Activated T-cell treated with anti-CD3 and anti-CD28 coated beads, Interleukin-2, amount 50 U/mL, for 1 hour (primary cell): ENCODE data around the gene KCNN3.

ENCODE experiments used
- DNase-seq: peaks from one replicate; pipeline ENCODE4 v3.0.0-alpha.2; 2020

KCNN3 gene

GRCh38 chr1:154791292-154792166 lies 78.6 kb downstream of the KCNN3 start:
- DNase-seq: peak; percentile 79

- DNase-seq: no peak
Observed at GRCh38 chr1:154788886-154789285, 81.2 kb downstream of the KCNN3 start.

- DNase-seq: no peak
Observed at GRCh38 chr1:154788110-154788870, 81.8 kb downstream of the KCNN3 start.

- DNase-seq: no peak
Observed at GRCh38 chr1:154786804-154787570, 83.1 kb downstream of the KCNN3 start.

DNA sequence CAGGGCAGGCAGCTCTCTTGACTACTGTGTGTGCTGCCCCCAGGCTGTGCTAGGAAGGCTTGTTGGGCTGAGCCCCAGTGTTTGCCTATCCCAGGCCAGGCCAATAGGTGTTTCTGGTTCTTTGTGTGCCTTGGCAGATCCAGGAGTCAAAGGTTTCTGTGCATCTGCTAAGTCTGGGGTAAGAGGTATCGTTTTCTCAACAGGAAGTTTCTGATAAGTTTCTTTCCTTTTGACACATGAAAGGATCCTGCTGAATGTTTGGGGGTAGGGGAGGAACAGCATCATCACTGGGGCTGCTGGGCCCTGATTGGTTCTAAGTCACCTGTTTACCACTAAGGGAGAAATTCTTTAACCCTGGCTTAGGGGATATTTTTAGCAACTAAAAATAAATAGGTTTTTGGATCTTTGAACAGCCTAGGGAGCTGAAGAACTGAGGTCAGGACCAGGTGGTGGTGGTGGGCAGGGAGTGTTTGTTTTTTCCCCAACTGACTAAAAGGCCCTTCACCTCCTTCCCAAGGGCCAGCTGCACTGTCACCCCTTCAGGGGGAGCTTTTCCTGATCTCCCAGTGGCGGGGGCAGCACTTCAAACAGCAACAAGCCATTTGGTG lies 85.1 kb downstream of the KCNN3 start:
- peak; percentile 48 for DNase-seq

DNA sequence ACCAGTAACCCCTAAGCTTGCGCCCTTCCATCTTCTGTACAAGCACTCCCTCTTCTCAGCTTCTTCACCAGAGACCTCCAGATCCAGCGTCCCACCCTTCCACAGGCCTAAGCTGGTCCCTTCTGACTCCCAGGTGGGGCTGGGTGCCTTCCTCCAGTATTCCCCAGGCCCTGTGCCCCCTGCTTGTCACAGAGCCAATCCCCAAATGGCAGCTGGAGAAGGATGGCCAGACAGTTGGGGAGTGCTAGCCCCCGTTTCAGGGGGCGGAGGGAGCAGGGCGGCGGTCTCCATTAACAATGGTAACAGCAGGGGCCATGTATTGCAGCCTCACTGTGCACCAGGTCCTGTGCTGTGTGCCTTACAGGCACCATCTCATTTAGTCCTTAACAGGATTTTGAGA lies 85.7 kb downstream of the KCNN3 start:
- no peak for DNase-seq

GRCh38 chr1:154783976-154784375 lies 86.1 kb downstream of the KCNN3 start:
- no peak for DNase-seq

- DNase-seq: no peak
Observed at GRCh38 chr1:154780541-154780940, 89.5 kb downstream of the KCNN3 start.

DNA sequence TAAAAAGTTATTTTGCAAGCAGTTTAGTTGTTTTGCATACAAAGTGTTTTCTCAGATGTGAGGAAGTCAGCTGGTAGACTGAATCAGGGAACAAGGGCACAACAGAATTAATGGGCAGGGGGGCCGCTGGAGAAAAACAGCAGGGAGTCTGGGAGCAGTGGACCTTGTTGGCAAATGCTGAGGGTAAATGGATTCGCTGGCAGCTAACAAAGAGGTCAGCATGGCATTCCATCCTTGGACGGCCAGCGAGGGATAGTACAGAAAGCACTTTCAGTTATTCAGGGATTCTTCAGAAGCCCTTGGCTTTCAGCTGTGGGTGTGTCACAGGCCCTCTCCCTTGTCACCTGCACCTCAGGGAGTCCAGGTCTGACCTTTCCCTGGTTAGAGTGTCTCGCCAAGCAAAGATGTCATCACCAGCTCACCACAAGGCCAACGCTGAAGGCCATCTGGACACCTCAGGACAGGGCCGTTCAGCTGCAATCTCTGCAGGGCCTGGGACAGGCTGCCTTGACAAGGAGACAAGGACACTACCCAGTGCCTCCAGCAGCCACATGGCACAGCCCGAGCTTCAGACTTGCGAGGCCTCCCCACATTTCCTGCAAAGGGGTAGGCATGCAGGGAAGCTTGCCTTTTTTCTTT lies 90.4 kb downstream of the KCNN3 start:
- DNase-seq: no peak

DNA sequence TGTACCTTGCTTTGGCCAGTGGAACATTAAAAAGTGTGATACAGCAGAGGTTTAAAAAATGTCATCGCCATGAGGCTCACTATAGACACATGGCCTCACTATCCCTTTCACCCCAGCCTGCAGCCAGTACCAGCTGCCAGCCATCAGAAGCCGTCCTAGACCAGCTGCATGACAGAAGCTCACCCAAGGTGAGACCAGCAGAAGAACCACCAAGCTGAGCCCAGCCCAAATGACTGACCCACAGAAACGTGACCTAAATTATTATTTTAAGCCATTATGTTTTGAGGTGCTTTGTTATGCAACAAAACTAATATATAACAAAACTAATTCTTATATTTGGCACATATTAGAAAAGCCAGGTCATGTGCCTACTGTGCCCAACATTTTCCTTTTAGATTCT lies 91.1 kb downstream of the KCNN3 start:
- no peak for DNase-seq

DNA sequence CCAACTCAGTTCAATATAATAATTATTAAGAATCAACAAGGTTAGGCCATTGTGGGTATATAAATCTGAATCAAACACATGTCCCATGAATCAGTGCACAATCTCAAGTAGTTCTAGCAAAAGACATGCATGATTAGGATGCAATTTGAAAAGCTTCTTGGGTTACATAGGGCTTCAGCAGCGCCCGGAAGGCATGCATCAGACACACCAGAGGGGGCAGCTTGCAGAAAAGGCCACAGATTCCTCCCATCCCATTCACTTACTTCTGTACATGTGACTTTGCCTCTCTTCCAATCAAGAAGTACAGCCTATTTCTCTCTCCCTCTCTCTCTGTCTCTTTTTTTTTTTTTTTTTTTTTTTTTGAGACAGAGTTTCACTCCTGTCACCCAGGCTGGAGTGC lies 91.8 kb downstream of the KCNN3 start:
- no peak for DNase-seq

DNA sequence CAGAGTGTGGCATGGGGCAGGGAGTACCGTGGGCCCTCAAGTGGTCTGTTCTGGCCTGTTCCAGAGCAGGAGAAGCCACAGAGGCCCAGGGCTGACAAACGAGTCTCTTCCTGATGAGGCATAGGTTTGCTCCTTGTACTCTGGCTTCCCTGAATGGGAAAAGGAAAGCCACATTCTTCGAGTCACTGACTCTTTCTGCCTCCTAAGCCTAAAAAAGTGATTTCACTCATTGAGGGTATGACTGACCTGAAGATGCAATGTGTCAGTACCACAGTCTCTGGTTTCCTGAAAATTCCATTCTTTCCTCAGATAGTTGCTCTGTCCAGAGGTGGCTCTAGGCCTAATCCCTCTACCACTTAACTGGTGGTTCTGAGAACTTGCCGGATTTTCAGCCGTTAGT lies 92.3 kb downstream of the KCNN3 start:
- no peak for DNase-seq

GRCh38 chr1:154777154-154777553 lies 92.9 kb downstream of the KCNN3 start:
- no peak for DNase-seq

DNA sequence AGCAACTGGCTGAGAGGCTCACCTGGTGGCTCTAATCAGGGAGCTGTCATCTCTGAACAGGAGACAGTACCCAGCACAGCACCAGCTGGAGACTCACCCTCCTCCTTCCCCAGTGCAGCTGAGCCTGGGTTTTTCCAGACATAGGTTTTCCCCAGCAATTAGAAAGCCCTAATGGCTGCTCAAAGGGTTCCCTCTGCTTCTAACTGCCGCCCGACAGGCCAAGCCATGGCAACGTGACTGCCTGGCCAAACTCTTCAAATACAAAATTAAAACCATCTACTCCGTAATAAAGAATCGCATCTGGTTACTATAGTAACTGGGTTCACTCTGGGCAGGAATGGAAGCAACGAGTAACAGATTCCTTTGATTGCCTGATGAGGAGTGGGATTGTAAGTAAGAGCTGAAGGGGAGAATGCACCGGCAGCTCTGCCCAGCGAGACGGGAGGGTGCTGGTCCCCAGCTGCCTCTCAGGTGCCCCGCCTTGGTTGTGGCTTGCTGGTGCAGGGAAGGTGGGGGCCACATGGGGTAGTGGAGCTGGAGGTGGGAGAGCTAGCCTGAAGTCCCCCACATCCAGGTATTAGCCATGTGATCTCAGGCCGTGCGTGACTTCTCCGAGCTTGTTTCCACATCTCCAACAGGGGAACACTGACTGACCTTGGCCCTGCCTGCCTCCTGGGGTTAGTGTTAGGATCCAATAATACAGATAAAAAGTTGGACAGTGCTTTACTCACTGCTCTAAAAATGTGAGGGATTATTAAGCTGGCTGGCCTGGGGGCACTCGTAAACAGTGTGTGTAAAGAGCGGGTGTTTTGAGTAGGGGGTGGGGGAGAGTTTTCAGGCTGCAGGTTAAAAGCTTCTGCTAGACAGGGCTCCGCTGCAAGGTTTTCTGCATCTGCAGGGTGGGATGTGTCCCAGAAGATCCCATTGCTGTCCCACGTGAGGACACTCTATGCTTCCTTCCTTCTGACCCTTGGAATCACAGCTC lies 94.2 kb downstream of the KCNN3 start:
- DNase-seq: no peak

DNA sequence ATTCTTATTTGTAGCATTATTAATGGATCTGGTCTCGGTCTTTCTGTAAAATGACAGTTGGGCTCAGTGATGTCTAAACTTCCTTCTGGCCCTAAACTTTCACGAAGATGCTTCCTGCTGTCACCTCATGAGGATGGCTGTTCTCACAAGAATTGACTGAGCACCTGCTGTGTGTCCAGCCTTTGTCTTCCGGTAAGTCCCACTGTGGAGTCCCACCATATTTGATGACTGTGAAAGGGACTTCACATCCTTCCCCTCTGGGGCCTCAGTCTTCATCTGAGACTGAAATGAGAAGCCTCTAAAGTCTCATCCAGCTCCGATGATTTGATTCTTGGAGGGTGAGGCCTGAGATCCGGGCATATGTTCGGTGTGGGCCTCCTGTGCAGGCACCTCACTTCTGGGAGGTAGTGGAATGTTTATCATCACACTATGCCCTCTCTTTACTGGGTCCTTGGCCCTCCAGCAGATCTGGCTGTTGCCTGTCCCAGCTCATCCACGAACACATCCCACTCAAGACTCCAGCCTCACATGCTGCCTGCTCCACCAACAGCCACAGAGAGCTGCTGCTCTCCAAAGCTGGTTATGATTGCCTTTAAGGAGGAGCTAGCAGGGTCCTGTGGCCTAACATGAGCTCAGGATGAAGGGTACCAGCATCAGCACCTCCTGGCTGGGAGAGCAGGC lies 95.8 kb downstream of the KCNN3 start:
- DNase-seq: no peak

- DNase-seq: no peak
Observed at GRCh38 chr1:154773551-154773950, 96.5 kb downstream of the KCNN3 start.

DNA sequence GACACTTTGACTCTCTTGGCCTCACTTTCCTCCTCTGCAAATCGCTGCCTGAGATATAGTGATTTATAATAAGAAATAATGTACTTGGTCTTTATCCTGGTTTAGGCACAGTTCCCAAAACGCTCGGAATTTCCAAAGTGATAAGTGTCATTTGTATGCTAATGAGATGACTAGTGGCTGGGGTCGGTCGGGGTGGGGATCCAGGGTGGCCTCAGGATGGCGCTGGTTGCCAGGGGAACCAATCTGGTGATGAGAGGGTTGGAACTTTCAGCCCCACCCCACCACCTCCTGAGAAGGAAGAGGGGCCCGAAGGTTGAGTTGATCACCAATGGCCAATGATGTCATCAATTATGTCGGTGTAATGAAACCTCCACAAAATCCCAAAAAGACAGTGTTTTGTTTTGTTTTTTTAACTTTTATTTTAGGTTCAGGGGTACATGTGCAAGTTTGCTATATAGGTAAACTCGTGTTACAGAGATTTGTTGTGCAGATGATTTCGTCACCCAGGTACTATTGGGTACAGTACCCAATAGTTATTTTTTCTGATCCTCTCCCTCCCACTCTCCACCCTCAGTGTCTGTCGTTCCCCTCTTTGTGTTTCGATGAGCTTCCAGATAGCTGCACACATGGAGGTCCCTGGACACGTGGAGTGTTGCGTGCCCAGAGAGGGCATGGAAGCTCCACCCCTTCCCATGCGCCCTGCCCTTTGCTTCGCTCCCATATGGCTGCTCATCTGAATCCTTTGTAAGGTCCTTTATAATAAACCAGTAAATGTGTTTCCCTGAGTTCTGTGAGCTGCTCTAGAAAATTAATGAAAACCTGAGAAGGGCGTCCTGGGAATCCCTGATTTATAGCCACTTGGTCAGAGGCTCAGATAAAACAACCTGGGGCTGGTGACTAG lies 97.2 kb downstream of the KCNN3 start:
- DNase-seq: peak; percentile 40

- DNase-seq: no peak
Observed at GRCh38 chr1:154772056-154772455, 98.0 kb downstream of the KCNN3 start.

GRCh38 chr1:154770897-154771594 lies 99.0 kb downstream of the KCNN3 start:
- DNase-seq: no peak
